ENCODE results near the gene EIF4G1. TPM values are rescaled to one million over a fixed set of nuclear protein-coding genes. Genes with fewer than 3 reads are reported as not detected.

Gene EIF4G1
- total and polyA plus RNA-seq, 2 of the 4 experiments (the other 2 are of a cell fraction): 225 to 274 TPM

DNA sequence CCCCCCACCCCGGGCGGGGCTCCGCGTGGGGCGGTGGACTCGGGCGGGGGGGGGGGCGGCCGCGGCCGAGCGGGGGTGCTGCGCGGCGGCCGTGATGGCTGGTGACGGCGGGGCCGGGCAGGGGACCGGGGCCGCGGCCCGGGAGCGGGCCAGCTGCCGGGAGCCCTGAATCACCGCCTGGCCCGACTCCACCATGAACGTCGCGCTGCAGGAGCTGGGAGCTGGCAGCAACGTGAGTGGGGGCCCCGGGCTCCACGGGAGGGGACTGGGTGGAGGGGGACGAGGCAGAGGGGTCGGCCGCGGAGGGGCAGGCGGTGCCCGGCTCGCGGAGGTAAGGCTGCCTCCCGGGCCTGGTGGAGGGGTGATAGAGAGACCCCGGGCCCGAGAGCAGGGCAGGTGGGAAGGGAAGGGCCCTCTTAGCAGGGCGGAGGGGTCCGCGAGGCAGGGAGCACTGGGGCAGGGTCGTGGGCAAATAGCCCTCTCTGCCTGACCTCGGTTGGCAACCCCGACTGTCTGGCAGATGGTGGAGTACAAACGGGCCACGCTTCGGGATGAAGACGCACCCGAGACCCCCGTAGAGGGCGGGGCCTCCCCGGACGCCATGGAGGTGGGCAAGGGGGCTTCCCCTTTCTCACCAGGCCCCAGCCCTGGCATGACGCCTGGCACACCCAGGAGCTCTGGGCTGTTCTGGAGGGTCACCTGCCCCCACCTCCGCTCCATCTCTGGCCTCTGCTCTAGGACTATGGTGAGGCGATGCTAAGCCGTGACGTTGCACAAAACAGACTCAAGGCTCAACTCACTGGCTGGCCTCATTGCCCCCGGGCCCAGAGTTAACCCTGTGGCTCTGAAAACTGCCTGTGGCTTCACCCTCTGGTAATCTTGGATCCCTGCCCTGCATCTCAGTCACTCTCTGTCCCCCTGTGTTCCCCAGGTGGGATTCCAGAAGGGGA is 38.2 kb upstream of the EIF4G1 start, which contains the start of gene ECE2 (continued):
- TF ChIP-seq SMC3 (IDR thresholded peaks at IDR 0.05; ENCODE audit: low read depth, low read length): no peak

DNA sequence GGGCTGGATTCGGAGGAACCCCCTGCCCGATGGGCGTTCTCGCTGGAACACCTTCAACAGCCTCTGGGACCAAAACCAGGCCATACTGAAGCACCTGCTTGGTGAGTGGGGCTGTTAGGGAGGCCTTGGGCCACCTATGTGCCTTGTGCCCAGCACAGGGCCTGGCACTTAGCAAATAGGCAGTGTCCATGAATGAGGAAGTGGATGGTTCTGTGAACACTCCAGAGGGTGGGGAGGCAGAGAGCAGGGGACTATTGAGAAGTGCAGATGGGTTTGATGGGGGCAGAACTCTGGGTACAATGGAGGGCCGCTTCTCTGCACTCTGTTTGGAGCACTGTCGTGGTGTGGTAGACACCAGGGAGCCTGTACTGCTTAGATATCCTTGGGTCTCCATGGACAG is 37.0 kb upstream of the EIF4G1 start:
- H4K20me1 ChIP-seq (ENCODE audit: insufficient read depth, low read length): no peaks in the 10 kb centered on the region
- H3K9ac ChIP-seq (ENCODE audit: low read depth, low read length): no peak overlapping the region
- H3K4me1 ChIP-seq (ENCODE audit: control insufficient read depth, insufficient read depth, low read length): no peaks in the 10 kb centered on the region
- no peak overlapping the region for H3K4me3 ChIP-seq (ENCODE audit: insufficient read depth, low read depth, low read length)
- no peak overlapping the region for H2BK120ac ChIP-seq (ENCODE audit: low read depth, low read length)
- H4K8ac ChIP-seq (ENCODE audit: low read depth in 2 of 2, low read length in 2 of 2): no peak overlapping the region
- no peaks in the 10 kb centered on the region for H3K79me1 ChIP-seq (ENCODE audit: low read depth in 1 of 2, low read length in 2 of 2)
- no peak overlapping the region for H2BK20ac ChIP-seq (ENCODE audit: low read depth, low read length)
- no peak overlapping the region for H4K5ac ChIP-seq (ENCODE audit: low read depth, low read length)
- DNase-seq (no peak), ATAC-seq (ENCODE audit: low read depth) (no peak)
- ChIA-PET POLR2A (ENCODE audit: unreplicated experiment) (no interaction called here), CTCF (no interaction called here)
- no CpG with 5 or more reads among the region's 6 CpGs for WGBS, 2 experiments (ENCODE audit: extremely low coverage in 2 of 2, insufficient read length in 1 of 2)
- intact Hi-C loops (cut with micrococcal nuclease) (no loop called here), in situ Hi-C loops (cut with MboI; ENCODE audit: low sequenced_read_pairs) (no loop called here), dilution Hi-C loops (cut with HindIII; ENCODE audit: low sequenced_read_pairs, unreplicated experiment) (no loop called here)
- H3K4me2 ChIP-seq (ENCODE audit: low read depth, low read length): no peak overlapping the region
- no peak overlapping the region for H3K56ac ChIP-seq (ENCODE audit: extremely low read depth, insufficient read depth, low read length)
- no peak overlapping the region for H2AFZ ChIP-seq (replicated peaks; ENCODE audit: low read length, poor library complexity)
- H3K27me3 ChIP-seq (ENCODE audit: control insufficient read depth, insufficient read depth, low read length): peaks cover 65% of the 10 kb centered on the region
- no peak overlapping the region for H2BK5ac ChIP-seq (ENCODE audit: low read depth, low read length, poor library complexity, severe bottlenecking)
- TF ChIP-seq RCOR1 (IDR thresholded peaks at IDR 0.05; ENCODE audit: insufficient replicate concordance, low read length): no peak
- TF ChIP-seq MAFK (IDR thresholded peaks at IDR 0.05; ENCODE audit: low read depth, low read length): no peak
- no peak overlapping the region for H2BK15ac ChIP-seq (ENCODE audit: low read depth, low read length)
- no TSS peak for BruUV-seq (replicated peaks)
- H3K9me1 ChIP-seq (ENCODE audit: insufficient read depth, low read length): peaks cover 3% of the 10 kb centered on the region; the same call in 1 of the 2 replicates
- H3K27ac ChIP-seq (ENCODE audit: insufficient read depth, low read length): no peak overlapping the region
- no peak overlapping the region for H3K23ac ChIP-seq (ENCODE audit: low read depth, low read length)
- no peak overlapping the region for H2AK9ac ChIP-seq (replicated peaks; ENCODE audit: low read depth, low read length, poor library complexity)
- no peak overlapping the region for H3K4ac ChIP-seq (ENCODE audit: low read depth, low read length)
- no peak overlapping the region for H2AK5ac ChIP-seq (ENCODE audit: low read depth, low read length)
- H3K36me3 ChIP-seq (ENCODE audit: control insufficient read depth, insufficient read depth, low read length): no peaks in the 10 kb centered on the region
- H3K18ac ChIP-seq (ENCODE audit: low read depth, low read length): no peak overlapping the region
- no peak overlapping the region for H4K91ac ChIP-seq (ENCODE audit: insufficient read depth, low read depth, low read length)
- no peaks in the 10 kb centered on the region for H3K9me3 ChIP-seq (ENCODE audit: control insufficient read depth, insufficient read depth, low read length)
- no peak overlapping the region for H3K14ac ChIP-seq (replicated peaks; ENCODE audit: low read depth, low read length)

All from IMR-90 (cell line).